Aorta (tissue), 5 donors: ENCODE data around the gene DIO3. TPM values are rescaled to one million over a fixed set of nuclear protein-coding genes. Genes with fewer than 3 reads are reported as not detected.

Experiments
- ATAC-seq: fragments of 200-7000 bp; cut with Tn5 transposase; one replicate; pipeline ENCODE4 v1.9.1; 2022; ENCODE audit warnings: moderate library complexity; ENCODE audit not compliant: low FRiP score
- DNase-seq, 2 donors: peaks; one replicate each; pipeline ENCODE4 v3.0.0-alpha.2; 2020
- H3K27ac ChIP-seq, 2 donors: one replicate each; pipeline ENCODE4 v1.5.1; 2013; ENCODE audit warnings: low read length in 2 of 2, mild to moderate bottlenecking in 2 of 2, moderate library complexity in 2 of 2, control low read depth in 1 of 2, inconsistent platforms in 1 of 2, low read depth in 1 of 2
- H3K27me3 ChIP-seq, 2 donors: one replicate each; pipeline ENCODE4 v1.6.1; 2013; ENCODE audit warnings: control low read depth in 1 of 2, low read length in 1 of 2, mild to moderate bottlenecking in 1 of 2, moderate library complexity in 1 of 2; ENCODE audit not compliant: insufficient read depth in 2 of 2, control insufficient read depth in 1 of 2
- H3K36me3 ChIP-seq, 2 donors: one replicate each; pipeline ENCODE4 v1.6.1; 2013; ENCODE audit warnings: control low read depth in 1 of 2, low read length in 1 of 2, mild to moderate bottlenecking in 1 of 2; ENCODE audit not compliant: insufficient read depth in 2 of 2, control insufficient read depth in 1 of 2
- H3K4me1 ChIP-seq, 2 donors: one replicate each; pipeline ENCODE4 v1.6.1; 2013; ENCODE audit warnings: low read length in 2 of 2, control low read depth in 1 of 2, mild to moderate bottlenecking in 1 of 2, moderate library complexity in 1 of 2; ENCODE audit not compliant: insufficient read depth in 2 of 2, control insufficient read depth in 1 of 2
- H3K4me3 ChIP-seq, 2 donors: one replicate each; pipeline ENCODE4 v1.5.1; 2013; ENCODE audit warnings: low read length in 2 of 2, control low read depth in 1 of 2, mild to moderate bottlenecking in 1 of 2
- H3K9me3 ChIP-seq: one replicate; pipeline ENCODE4 v1.6.1; 2013; ENCODE audit warnings: mild to moderate bottlenecking, low read length; ENCODE audit not compliant: control insufficient read depth
- WGBS, 2 donors: extraction: QIAGEN DNeasy Blood & Tissue Kit; methylation state at CpG; one replicate each; pipeline ENCODE4 v1.1.7; 2013; 5-methylcytosine and 5-hydroxymethylcytosine counted together
- intact Hi-C, 2 donors: fragments of 100-400 bp; cut with DNase I; formaldehyde crosslinking; loops; one replicate each; pipeline versions ENCODE4 v1.14.2 to v1.15.0; 2022
- polyA plus RNA-seq, 2 donors: library from polyadenylated mRNA; stranded (reverse); fragments of 200-250 nt; gene quantifications; one replicate each; pipeline ENCODE4 v1.2.3, GENCODE V29; 2013
- total RNA-seq, 2 donors: library from RNA; stranded (reverse); fragmentation: NEBNext Ultra II Directional; extraction: Animal tissue kit (Norgen Biotek cat#: 25700); gene quantifications; one replicate each; pipeline ENCODE4 v1.2.1, GENCODE V29; 2021
- donor health status: healthy with polysubstance abuse.
- donor health status: Bipolar disorder and iron deficiency.
- donor health status: DM: no; HTN: no; CAD: no.
- donor health status: DM: no; HTN: no; CAD: no.
- donor health status: DM: yes; HTN: yes; CAD: no.

DIO3 gene
- total and polyA plus RNA-seq, 4 donors: 0.05 to 5.8 (median 2.0) TPM

DNA sequence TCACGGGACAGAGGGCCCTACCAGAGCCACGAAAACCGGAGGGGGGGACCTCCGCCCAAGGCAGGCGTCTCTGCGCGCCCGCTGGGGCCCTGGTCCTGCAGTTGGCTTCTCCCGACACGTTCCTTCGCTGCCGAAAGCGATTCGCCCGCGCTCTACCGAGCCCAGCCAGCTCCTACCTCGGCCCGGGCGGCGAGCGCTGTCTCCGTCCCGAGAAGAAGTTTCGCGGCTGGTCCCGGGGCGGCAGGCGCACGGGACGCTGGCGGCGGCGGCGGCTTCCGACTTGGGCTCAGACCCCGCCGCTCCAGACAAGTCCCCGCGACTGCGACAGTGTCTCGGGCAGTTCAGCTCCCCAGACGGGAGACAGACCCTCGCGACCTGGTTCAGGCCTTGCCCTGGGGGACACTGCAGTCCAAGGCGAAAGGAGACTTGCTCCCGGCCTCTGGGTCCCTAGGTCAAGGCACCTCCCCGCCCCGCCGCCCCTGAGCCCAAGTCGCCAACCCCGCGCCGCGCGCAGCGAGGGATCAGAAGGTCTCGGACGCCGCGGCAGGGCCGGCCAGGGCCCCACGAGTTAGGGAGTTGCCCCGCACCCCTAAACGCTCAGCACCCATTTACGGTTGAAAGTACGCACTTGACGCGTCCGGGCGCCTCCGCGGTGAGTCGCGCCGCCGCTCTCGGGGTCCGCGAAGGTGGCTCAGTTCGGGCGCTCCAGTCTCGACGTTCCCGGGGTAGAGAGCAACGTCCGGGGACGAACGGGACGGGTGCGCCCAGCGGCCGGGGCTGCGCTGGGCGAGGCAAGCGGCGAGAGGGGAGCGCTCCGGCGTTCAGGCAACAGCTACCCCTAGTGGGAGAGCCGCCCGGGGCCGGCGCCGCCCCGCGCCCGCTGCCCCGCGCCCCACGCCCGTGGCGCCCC, 1.4 kb upstream of the DIO3 start:
- ATAC-seq (peak; percentile 70), DNase-seq (no peak)
- intact Hi-C loops: no loop called here
- H3K4me1 ChIP-seq: no peaks in the 10 kb centered on the region
- no peak overlapping the region for H3K27ac ChIP-seq
- no peaks in the 10 kb centered on the region for H3K27me3 ChIP-seq
- H3K4me3 ChIP-seq: no peak overlapping the region
- H3K36me3 ChIP-seq: no peaks in the 10 kb centered on the region
- H3K9me3 ChIP-seq: peaks cover 10% of the 10 kb centered on the region
- 1% methylated on average over 75 to 113 of the region's 113 CpGs for WGBS, 2 donors

DNA sequence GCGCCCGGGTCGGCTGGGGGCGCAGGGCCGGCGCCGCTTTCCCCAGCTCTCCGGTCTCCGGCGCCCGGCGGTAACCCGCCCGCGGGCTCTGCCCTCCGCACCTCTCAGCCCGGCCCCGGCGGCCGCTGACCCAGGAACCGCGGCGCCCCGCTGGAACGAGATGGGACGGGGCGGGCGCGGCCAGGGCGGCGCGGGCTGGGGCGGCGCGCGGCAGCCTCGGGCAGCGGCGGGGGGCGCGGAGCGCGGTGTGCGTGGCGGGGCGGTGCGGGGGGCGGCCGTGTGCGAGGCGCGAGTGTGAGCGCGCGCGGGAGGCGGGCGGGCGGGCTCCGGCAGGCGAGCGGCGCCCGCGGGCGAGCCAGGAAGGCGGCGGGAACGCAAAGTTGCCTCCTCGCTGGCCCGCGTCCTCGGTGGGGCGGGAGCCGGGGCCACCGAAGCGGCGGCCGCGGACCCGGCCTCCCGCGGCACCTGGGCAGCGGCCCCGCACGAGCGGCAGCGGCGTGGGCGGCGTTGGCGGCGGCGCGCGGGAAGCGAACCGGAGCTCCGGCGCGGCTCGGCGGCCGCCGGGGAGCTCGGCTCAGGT, 671 bp upstream of the DIO3 start:
- H3K27ac ChIP-seq: no peak overlapping the region
- no peak overlapping the region for H3K4me3 ChIP-seq
- peaks cover 10% of the 10 kb centered on the region for H3K9me3 ChIP-seq
- 2 to 4% methylated on average over 40 to 106 of the region's 106 CpGs for WGBS, 2 donors
- ATAC-seq: no peak
- no peak for DNase-seq
- no peaks in the 10 kb centered on the region for H3K4me1 ChIP-seq
- intact Hi-C loops: no loop called here
- no peaks in the 10 kb centered on the region for H3K36me3 ChIP-seq
- no peaks in the 10 kb centered on the region for H3K27me3 ChIP-seq

DNA sequence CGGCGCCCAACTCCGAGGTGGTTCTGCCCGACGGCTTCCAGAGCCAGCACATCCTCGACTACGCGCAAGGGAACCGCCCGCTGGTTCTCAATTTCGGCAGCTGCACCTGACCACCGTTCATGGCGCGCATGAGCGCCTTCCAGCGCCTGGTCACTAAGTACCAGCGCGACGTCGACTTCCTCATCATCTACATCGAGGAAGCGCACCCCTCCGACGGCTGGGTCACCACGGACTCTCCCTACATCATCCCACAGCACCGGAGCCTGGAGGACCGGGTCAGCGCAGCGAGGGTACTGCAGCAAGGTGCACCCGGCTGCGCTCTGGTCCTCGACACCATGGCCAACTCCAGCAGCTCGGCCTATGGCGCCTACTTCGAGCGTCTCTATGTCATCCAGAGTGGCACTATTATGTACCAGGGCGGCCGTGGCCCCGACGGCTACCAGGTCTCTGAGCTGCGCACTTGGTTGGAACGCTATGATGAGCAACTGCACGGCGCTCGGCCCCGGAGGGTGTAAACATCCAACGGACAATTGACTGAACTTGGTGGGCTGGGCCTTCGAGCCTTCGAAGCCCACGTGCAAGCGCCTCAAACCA, 699 bp downstream of the DIO3 start:
- peaks cover 10% of the 10 kb centered on the region for H3K9me3 ChIP-seq
- no peak overlapping the region for H3K27ac ChIP-seq
- DNase-seq (no peak), ATAC-seq (no peak)
- H3K27me3 ChIP-seq: no peaks in the 10 kb centered on the region
- 61 to 70% methylated on average over 46 to 51 of the region's 51 CpGs for WGBS, 2 donors
- H3K36me3 ChIP-seq: no peaks in the 10 kb centered on the region
- H3K4me1 ChIP-seq: no peaks in the 10 kb centered on the region
- intact Hi-C loops: no loop called here
- no peak overlapping the region for H3K4me3 ChIP-seq

DNA sequence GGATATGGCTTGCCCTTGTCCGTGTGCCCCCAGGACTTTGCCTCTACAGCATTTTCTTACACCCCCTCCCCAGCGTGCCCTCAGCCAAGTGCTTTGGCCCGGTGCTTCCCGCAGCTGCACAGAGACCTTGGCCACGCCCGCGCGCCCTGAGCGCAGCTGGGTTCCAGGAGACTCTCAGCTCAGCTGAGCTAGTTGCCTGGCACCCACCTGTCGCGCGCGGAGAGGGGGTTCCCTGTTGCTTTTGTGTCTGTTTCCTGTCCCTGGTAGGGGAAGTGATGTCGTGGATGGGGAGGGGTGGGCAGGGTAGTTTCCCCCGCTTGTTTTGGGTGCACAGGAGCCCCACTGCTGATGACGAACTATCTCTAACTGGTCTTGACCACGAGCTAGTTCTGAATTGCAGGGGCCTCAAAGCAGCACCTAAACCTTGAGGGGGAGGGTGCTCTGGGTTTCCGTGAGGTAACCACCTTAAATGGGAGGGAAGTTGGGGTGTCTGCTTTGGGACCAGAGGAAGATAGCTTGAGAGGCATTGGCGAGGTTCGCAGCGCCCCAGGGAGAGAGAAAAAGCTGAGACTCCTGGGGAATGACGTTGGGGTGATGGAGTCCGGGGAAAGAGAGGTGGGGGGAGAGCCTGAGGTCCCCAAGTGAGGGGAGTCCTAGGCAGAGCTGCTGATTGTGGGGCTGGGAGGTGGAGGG, 1.5 kb downstream of the DIO3 start:
- no peak overlapping the region for H3K4me3 ChIP-seq
- no peak for ATAC-seq
- H3K36me3 ChIP-seq: no peaks in the 10 kb centered on the region
- no peak overlapping the region for H3K27ac ChIP-seq
- H3K27me3 ChIP-seq: no peaks in the 10 kb centered on the region
- intact Hi-C loops: no loop called here
- peaks cover 10% of the 10 kb centered on the region for H3K9me3 ChIP-seq
- DNase-seq: no peak
- no peaks in the 10 kb centered on the region for H3K4me1 ChIP-seq
- 6 to 12% methylated on average over 23 of the region's 23 CpGs for WGBS, 2 donors

DNA sequence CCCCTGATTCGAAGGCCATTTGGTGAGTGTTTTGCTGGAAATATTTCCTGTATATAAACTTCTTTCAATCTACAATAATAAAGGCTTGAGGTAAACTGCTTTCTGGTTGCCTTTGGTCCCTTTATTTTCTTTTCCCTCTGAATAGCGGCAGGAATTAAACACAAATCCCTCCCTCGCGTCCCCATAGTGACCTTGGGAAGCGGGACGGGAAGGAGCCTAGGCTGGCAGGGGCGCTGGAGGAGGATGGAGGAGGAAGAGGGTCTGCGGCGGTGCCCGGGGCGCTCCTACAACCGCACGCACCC, 2.0 kb downstream of the DIO3 start:
- H3K9me3 ChIP-seq: peaks cover 10% of the 10 kb centered on the region
- no peak for DNase-seq
- H3K4me1 ChIP-seq: no peaks in the 10 kb centered on the region
- intact Hi-C loops: no loop called here
- H3K27me3 ChIP-seq: no peaks in the 10 kb centered on the region
- 0 to 2% methylated on average over 13 of the region's 13 CpGs for WGBS, 2 donors
- H3K36me3 ChIP-seq: no peaks in the 10 kb centered on the region
- no peak for ATAC-seq
- H3K27ac ChIP-seq: no peak overlapping the region
- no peak overlapping the region for H3K4me3 ChIP-seq

DNA sequence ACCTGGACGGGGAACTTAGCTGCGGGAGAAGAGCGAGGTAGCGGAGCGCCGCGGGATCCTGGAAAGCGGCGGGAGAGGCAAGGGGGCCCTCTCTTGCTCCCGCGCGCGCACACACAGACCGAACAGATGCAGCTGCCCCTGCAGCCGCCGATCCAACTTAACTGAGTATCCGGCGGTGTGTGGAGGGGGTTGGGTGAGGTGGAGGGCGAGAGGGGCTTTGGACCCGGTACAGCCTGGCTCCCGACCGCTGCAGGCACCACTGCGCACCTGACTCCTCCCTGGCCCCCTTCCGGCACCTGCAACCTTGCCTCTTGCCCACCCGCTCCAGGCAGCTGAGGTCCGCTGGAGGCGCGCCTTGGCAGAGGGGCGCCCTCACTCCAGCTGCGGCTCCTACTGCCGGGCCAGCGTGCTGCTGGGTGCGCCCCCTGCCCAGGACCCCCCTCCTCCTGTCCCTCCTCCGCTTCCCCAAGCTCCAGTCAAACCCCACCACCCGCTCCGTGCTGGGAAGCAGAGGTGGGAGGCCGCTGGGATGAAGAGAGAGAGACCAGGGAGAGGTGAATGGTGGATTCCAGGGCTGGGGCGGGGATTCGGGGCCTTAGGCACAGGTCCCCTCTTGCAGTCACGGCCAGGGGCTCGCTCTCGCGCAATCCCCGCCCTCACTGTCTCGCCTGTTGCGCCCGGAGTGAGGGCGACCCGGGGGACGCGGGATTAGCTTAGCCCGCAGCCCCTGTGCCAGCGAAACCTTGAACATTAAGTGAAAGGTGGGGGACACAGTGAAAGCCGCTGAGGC, 2.6 kb downstream of the DIO3 start:
- no peak overlapping the region for H3K27ac ChIP-seq
- no peak for DNase-seq
- no peak for ATAC-seq
- H3K9me3 ChIP-seq: peaks cover 10% of the 10 kb centered on the region
- H3K27me3 ChIP-seq: no peaks in the 10 kb centered on the region
- no peaks in the 10 kb centered on the region for H3K36me3 ChIP-seq
- 2% methylated on average over 50 to 54 of the region's 54 CpGs for WGBS, 2 donors
- no peaks in the 10 kb centered on the region for H3K4me1 ChIP-seq
- intact Hi-C loops: no loop called here
- H3K4me3 ChIP-seq: no peak overlapping the region

DNA sequence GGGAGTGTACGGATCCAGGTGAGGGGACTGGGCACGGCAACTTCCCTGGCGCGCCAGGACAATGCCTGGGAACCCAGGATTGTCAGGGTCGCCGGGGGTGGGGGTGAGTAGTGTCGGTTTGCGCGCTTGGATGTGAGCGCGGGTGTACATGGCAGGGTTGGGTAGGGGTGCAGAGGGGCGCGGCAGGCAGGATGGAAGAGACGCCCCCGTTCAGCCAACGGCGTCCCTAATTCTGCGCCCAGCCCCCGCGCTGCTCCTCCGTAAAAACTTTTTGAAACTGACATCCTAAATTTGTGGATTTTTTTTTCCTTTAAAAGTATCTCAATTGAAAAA, 3.1 kb downstream of the DIO3 start:
- intact Hi-C loops: no loop called here
- H3K4me3 ChIP-seq: no peak overlapping the region
- ATAC-seq (no peak), DNase-seq (no peak)
- WGBS, 2 donors: 1 to 3% methylated on average over 21 of the region's 21 CpGs
- no peaks in the 10 kb centered on the region for H3K27me3 ChIP-seq
- no peak overlapping the region for H3K27ac ChIP-seq
- no peaks in the 10 kb centered on the region for H3K4me1 ChIP-seq
- peaks cover 10% of the 10 kb centered on the region for H3K9me3 ChIP-seq
- no peaks in the 10 kb centered on the region for H3K36me3 ChIP-seq
